ENCODE results near the gene B3GALNT2.

The B3GALNT2 gene

DNA sequence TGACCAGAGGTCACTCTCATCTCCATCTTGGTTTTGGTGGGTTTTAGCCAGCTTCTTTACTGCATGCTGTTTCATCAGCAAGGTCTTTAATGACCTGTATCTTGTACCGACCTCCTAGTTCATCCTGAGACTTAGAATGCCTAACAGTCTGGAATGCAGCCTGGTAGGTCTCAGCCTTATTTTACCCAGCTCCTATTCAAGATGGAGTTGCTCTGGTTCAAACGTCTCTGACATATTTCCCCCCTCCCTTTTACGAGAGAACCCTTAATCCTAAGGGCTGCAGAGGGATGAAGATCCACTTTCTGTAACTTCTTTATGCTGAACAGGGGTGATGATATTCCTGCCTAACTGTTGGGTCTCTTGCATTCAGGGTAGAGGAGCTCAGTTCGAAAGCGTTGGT is 93.8 kb downstream of the B3GALNT2 start:
- no peak overlapping the region for H3K4me3 ChIP-seq (ENCODE audit: low read depth in 1 of 2, low read length in 1 of 2)
- TF ChIP-seq, protein P1, sequence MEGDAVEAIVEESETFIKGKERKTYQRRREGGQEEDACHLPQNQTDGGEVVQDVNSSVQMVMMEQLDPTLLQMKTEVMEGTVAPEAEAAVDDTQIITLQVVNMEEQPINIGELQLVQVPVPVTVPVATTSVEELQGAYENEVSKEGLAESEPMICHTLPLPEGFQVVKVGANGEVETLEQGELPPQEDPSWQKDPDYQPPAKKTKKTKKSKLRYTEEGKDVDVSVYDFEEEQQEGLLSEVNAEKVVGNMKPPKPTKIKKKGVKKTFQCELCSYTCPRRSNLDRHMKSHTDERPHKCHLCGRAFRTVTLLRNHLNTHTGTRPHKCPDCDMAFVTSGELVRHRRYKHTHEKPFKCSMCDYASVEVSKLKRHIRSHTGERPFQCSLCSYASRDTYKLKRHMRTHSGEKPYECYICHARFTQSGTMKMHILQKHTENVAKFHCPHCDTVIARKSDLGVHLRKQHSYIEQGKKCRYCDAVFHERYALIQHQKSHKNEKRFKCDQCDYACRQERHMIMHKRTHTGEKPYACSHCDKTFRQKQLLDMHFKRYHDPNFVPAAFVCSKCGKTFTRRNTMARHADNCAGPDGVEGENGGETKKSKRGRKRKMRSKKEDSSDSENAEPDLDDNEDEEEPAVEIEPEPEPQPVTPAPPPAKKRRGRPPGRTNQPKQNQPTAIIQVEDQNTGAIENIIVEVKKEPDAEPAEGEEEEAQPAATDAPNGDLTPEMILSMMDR (IDR thresholded peaks at IDR 0.05), result no peak
- H3K4me1 ChIP-seq (ENCODE audit: control insufficient read depth in 1 of 2, insufficient read depth in 1 of 2, low read depth in 1 of 2, low read length in 1 of 2), result no peaks in the 10 kb centered on the region
- no peaks in the 10 kb centered on the region for H3K9me3 ChIP-seq
- H3K27ac ChIP-seq, result no peak overlapping the region
- no peaks in the 10 kb centered on the region for H3K27me3 ChIP-seq
- H3K36me3 ChIP-seq, result no peaks in the 10 kb centered on the region

DNA sequence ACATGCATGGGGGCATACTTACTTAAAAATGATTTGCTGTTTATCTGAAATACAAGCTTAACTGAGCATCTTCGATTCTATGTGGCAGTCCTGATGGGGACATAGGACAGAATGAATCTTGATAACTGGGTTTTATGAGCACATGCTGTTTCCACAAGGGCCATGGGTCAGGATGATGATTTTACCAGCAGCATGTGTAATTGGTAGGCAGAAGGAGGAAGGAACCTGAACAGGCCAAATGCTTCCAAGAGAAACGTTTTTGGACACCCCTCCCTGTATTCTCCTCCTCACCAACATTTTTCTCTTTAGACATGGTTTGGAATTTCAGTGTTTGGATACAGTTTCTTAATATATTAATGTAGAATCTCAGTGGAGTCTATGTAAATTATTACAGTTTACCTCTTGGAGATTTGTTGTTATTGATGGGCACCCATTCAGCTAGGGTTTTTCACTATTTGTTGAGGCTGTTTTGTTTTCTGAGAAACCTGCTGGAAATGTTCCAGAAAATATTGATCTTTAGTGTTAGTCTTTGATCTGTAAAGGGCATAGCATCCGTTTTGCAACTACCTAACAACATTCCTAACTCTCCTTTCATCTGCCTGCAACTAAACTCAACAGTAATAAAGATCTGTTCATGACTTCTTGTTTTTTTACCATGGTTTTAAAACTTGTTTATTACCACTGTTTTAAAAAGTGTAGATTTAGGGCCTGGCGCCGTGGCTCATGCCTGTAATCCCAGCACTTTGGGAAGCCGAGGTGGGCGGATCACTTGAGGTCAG is 95.0 kb downstream of the B3GALNT2 start:
- Histone ChIP-seq H3K27ac (no peak overlapping the region), H3K4me3 (ENCODE audit: low read depth in 1 of 2, low read length in 1 of 2) (no peak overlapping the region), H3K27me3 (no peaks in the 10 kb centered on the region), H3K36me3 (no peaks in the 10 kb centered on the region), H3K4me1 (ENCODE audit: control insufficient read depth in 1 of 2, insufficient read depth in 1 of 2, low read depth in 1 of 2, low read length in 1 of 2) (no peaks in the 10 kb centered on the region), H3K9me3 (no peaks in the 10 kb centered on the region)
- TF ChIP-seq, protein P1 (IDR thresholded peaks at IDR 0.05), result no peak

DNA sequence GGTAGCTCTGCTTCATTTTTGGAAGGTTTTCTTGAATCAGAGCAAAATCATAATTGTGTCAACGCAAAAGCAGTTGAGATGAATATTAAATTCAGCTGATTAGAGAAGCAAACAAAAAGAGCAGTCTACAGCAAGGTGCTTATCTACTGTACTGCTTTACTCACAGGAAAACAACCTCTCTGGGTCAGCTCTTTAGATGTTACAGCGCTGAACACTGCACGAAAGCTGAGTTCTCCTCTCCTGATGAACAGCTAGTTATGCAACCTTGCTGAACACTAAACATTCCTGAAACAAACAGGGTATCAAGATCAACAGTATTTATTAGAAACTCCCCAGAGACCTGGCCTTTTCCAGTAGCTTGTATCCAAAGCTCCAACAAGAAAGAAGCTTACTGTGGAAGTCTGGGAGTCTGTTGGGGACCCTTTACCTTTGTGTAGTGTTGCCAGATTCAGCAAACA is 95.7 kb downstream of the B3GALNT2 start:
- no peaks in the 10 kb centered on the region for H3K27me3 ChIP-seq
- no peak overlapping the region for H3K4me3 ChIP-seq (ENCODE audit: low read depth in 1 of 2, low read length in 1 of 2)
- H3K9me3 ChIP-seq, result no peaks in the 10 kb centered on the region
- TF ChIP-seq, protein P1 (IDR thresholded peaks at IDR 0.05), result no peak
- H3K36me3 ChIP-seq, result no peaks in the 10 kb centered on the region
- no peak overlapping the region for H3K27ac ChIP-seq
- H3K4me1 ChIP-seq (ENCODE audit: control insufficient read depth in 1 of 2, insufficient read depth in 1 of 2, low read depth in 1 of 2, low read length in 1 of 2), result peaks cover 3% of the 10 kb centered on the region in 2 experiments

DNA sequence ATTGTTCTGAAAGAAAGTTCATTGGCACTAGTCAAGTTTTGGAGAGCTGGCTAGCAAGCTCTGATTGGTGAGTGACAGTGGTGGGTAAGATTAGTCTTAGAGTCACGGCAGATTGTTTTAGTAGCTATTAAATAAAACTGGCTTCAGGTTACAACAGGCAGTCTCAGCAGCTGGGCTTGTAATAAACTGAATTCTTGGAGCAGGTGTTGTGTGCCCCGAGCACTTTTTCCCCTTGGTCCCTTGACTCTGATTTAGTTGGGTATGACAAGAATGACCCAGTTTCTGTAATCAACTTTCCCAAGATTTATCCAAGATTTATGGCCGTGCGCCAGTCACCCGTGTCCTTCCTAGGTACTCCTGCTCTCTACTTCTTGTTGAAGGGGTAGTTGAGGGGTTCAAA is 96.8 kb downstream of the B3GALNT2 start:
- no peak overlapping the region for H3K27ac ChIP-seq
- TF ChIP-seq, protein P1 (IDR thresholded peaks at IDR 0.05), result no peak
- no peaks in the 10 kb centered on the region for H3K27me3 ChIP-seq
- no peaks in the 10 kb centered on the region for H3K36me3 ChIP-seq
- no peaks in the 10 kb centered on the region for H3K9me3 ChIP-seq
- peaks cover 6 to 11% of the 10 kb centered on the region in 2 experiments for H3K4me1 ChIP-seq (ENCODE audit: control insufficient read depth in 1 of 2, insufficient read depth in 1 of 2, low read depth in 1 of 2, low read length in 1 of 2)
- no peak overlapping the region for H3K4me3 ChIP-seq (ENCODE audit: low read depth in 1 of 2, low read length in 1 of 2)

DNA sequence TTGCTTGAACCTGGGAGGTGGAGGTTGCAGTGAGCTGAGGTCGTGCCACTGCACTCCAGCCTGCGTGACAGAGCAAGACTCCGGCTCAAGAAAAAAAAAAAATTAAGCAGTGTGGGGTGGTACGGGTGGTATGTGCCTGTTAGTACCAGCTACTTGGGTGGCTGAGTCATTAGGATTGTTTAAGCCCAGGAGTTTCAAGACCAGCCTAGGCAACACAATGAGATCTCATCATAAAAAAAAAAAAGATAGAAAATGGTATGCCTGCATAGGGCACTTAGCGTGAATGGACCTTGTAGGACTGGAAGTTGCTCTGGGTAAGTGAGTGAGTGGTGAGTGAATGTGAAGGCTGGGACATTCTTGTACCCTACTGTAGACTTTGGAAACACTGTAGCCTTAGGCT is 100.1 kb downstream of the B3GALNT2 start:
- H3K4me1 ChIP-seq (ENCODE audit: control insufficient read depth in 1 of 2, insufficient read depth in 1 of 2, low read depth in 1 of 2, low read length in 1 of 2), result peaks cover 6 to 11% of the 10 kb centered on the region in 2 experiments
- H3K27me3 ChIP-seq, result no peaks in the 10 kb centered on the region
- H3K36me3 ChIP-seq, result no peaks in the 10 kb centered on the region
- no peak overlapping the region for H3K27ac ChIP-seq
- TF ChIP-seq, protein P1 (IDR thresholded peaks at IDR 0.05), result no peak
- H3K4me3 ChIP-seq (ENCODE audit: low read depth in 1 of 2, low read length in 1 of 2), result no peak overlapping the region
- no peaks in the 10 kb centered on the region for H3K9me3 ChIP-seq
